Measurements from ENCODE around the gene KIF7.

DNA sequence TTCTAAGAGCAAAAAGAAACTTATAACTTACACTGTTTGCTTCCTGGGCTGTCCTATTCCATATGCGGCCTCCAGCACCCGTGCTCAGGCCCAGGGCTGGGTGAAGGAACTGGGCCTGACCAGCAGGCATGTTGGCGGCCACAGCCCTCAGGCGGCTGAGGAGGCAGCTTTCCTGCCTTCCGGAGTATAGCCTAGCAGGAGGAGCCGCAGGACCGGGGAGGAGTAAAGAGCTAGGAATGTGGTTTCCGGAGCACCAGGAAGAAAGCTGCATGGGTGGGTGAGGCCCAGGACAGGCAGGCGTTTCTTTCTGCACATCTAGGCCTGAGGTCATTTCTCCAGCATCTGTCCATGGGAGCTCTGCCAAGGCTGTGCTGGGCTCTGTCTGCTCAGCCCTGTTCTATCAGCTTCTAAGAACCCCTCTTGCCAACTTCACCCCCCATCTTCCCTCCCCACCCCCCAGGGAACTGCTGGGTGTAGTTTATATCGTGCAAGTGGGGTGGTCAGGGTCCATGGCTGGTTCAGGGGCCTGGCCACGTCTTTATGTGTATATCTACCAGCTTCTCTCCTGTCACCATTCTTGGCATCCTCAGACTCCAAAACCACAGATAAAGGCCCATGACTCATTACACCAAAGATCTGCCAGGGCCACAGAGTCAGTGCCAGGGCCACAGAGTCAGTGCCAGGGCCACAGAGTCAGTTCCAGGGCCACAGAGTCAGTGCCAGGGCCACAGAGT, 7.8 kb upstream of the KIF7 start:
- TF ChIP-seq, protein P1, sequence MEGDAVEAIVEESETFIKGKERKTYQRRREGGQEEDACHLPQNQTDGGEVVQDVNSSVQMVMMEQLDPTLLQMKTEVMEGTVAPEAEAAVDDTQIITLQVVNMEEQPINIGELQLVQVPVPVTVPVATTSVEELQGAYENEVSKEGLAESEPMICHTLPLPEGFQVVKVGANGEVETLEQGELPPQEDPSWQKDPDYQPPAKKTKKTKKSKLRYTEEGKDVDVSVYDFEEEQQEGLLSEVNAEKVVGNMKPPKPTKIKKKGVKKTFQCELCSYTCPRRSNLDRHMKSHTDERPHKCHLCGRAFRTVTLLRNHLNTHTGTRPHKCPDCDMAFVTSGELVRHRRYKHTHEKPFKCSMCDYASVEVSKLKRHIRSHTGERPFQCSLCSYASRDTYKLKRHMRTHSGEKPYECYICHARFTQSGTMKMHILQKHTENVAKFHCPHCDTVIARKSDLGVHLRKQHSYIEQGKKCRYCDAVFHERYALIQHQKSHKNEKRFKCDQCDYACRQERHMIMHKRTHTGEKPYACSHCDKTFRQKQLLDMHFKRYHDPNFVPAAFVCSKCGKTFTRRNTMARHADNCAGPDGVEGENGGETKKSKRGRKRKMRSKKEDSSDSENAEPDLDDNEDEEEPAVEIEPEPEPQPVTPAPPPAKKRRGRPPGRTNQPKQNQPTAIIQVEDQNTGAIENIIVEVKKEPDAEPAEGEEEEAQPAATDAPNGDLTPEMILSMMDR (IDR thresholded peaks at IDR 0.05; ENCODE audit: low read length), result no peak
- TF ChIP-seq EZH2 (IDR thresholded peaks at IDR 0.05; ENCODE audit: borderline replicate concordance, low read length), result no peak

Measured in OCI-LY1 (cell line).